ENCODE results near the gene IDH3B. TPM values are rescaled to one million over a fixed set of nuclear protein-coding genes. Genes with fewer than 3 reads are reported as not detected.

IDH3B gene
- total and polyA plus RNA-seq, 2 of the 8 experiments (the other 6 are each of a cell fraction or from before 2014, with no cell fraction given): 110 to 167 TPM

GRCh38 chr20:2708073-2708415 lies 44.0 kb upstream of the IDH3B start (continued):
- TF ChIP-seq CHD7 (IDR thresholded peaks at IDR 0.05; ENCODE audit: insufficient replicate concordance, low read length) (no peak), SP4 (IDR thresholded peaks at IDR 0.05; ENCODE audit: low read length) (no peak)

Data from H1 (cell line).